PC-9 (cell line): ENCODE measurements around the gene LRIG3. TPM values are rescaled to one million over a fixed set of nuclear protein-coding genes. Genes with fewer than 3 reads are reported as not detected.

Experiments used
- BruUV-seq: library from RNA; stranded (reverse); fragments of 400-500 nt; replicated peaks from 2 replicates; lab custom pipeline; 2021; lab: Mats Ljungman, UMichigan
- CTCF ChIA-PET: fragments of 300-600 bp; sonication (Branson Sonifier 250); formaldehyde crosslinking; loops from one replicate; lab custom pipeline; 2022; ENCODE audit warnings: antibody characterized with exemption; lab: Charles Lee
- POLR2A ChIA-PET: fragments of 300-600 bp; sonication (Branson Sonifier 250); formaldehyde crosslinking; loops from one replicate; lab custom pipeline; 2022; ENCODE audit warnings: antibody characterized with exemption; ENCODE audit not compliant: unreplicated experiment; lab: Charles Lee
- DNase-seq, 2 experiments: peaks; one replicate each; pipeline versions ENCODE4 v3.0.0 to v3.0.0-alpha.2; 2015 to 2022; ENCODE audit warnings: mixed read lengths in 1 of 2
- H2AFZ ChIP-seq: fragments of 200-600 bp; sonication (generic); 2 replicates; pipeline ENCODE4 v1.8.1; 2017; ENCODE audit warnings: antibody characterized with exemption
- H3F3A ChIP-seq: fragments of 200-600 bp; sonication (generic); 2 replicates; pipeline ENCODE4 v1.8.1; 2017; ENCODE audit warnings: antibody characterized with exemption, mild to moderate bottlenecking, low read depth; ENCODE audit not compliant: insufficient read depth
- H3K27ac ChIP-seq: fragments of 200-600 bp; sonication (generic); 2 replicates; pipeline ENCODE4 v1.6.1; 2016; ENCODE audit warnings: mixed run types
- H3K27me3 ChIP-seq: fragments of 200-600 bp; sonication (generic); 2 replicates; pipeline ENCODE4 v1.6.1; 2016; ENCODE audit warnings: low read depth, mixed run types; ENCODE audit not compliant: insufficient read depth
- H3K36me3 ChIP-seq: fragments of 200-600 bp; sonication (generic); 2 replicates; pipeline ENCODE4 v1.6.1; 2016; ENCODE audit warnings: low read depth, mixed run types
- H3K4me1 ChIP-seq: fragments of 200-600 bp; sonication (generic); replicated peaks from 2 replicates; pipeline ENCODE4 v1.6.1; 2016; ENCODE audit warnings: mixed run types; ENCODE audit not compliant: insufficient read depth
- H3K4me2 ChIP-seq: fragments of 200-600 bp; sonication (generic); 2 replicates; pipeline ENCODE4 v1.6.1; 2017; ENCODE audit warnings: mixed run types
- H3K4me3 ChIP-seq: fragments of 200-600 bp; sonication (generic); 2 replicates; pipeline ENCODE4 v1.6.1; 2016; ENCODE audit warnings: mixed run types
- H3K79me2 ChIP-seq: fragments of 200-600 bp; sonication (generic); 2 replicates; pipeline ENCODE4 v1.6.1; 2017; ENCODE audit warnings: low read depth, mixed run types
- H3K9me2 ChIP-seq: fragments of 200-600 bp; sonication (generic); 2 replicates; pipeline ENCODE4 v1.8.1; 2017; ENCODE audit warnings: mild to moderate bottlenecking; ENCODE audit not compliant: insufficient read depth
- H3K9me3 ChIP-seq: fragments of 200-600 bp; sonication (generic); 2 replicates; pipeline ENCODE4 v1.8.1; 2016; ENCODE audit warnings: low read depth; ENCODE audit not compliant: insufficient read depth
- H4K20me1 ChIP-seq: fragments of 200-600 bp; sonication (generic); 2 replicates; pipeline ENCODE4 v1.8.1; 2017; ENCODE audit not compliant: insufficient read depth
- CTCF ChIP-seq: fragments of 200-600 bp; sonication (generic); conservative IDR thresholded peaks from 2 replicates; pipeline ENCODE4 v1.6.1; 2017; ENCODE audit warnings: mixed run types, antibody characterized with exemption, mild to moderate bottlenecking, moderate library complexity
- EZH2 ChIP-seq: fragments of 200-600 bp; sonication (generic); IDR thresholded peaks from 2 replicates; pipeline ENCODE4 v1.8.0; 2017; ENCODE audit warnings: antibody characterized with exemption, low read depth
- intact Hi-C: fragments of 100-400 bp; cut with micrococcal nuclease; formaldehyde crosslinking; loops from one replicate; pipeline ENCODE4 v1.10.0; 2022; ENCODE audit not compliant: unreplicated experiment
- total RNA-seq: library from RNA; stranded (reverse); gene quantifications from 2 replicates; pipeline ENCODE4 v1.2.3, GENCODE V29; 2021

The LRIG3 gene
- total RNA-seq, 1 experiment from 2014 or later, result 10.6 TPM

DNA sequence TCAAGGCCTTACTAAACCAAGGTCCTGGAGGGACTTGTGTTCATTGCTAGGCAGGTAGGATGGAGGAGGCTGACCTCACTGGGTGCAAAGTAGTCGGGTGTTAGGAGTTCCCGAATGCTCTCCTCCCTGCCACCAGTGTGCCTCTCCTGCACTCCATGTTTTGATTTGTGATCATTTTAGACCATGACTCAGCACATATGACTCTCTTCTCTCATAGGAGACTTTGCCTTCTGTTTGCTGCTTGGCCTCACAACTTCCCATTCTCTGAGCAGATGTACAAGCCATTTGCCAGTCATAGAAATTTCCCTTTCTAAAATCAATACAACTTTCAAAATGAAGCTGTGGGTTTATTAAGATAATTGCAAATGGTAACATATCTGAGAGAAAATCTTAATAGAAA lies 46.6 kb upstream of the LRIG3 start:
- intact Hi-C loops, result no loop called here
- Histone ChIP-seq H3K4me1 (no peaks in the 10 kb centered on the region), H3K4me2 (no peak overlapping the region), H3K9me2 (no peaks in the 10 kb centered on the region), H3K4me3 (no peak overlapping the region), H3K27ac (no peak overlapping the region), H3K27me3 (no peaks in the 10 kb centered on the region), H4K20me1 (no peaks in the 10 kb centered on the region), H3K36me3 (no peaks in the 10 kb centered on the region), H2AFZ (peak overlapping the region; percentile 52; the same call in 1 of the 2 replicates), H3F3A (no peaks in the 10 kb centered on the region), H3K79me2 (no peaks in the 10 kb centered on the region), H3K9me3 (no peaks in the 10 kb centered on the region)
- ChIA-PET CTCF (no interaction called here), POLR2A (no interaction called here)
- TF ChIP-seq CTCF, result no peak
- no peak for TF ChIP-seq EZH2
- BruUV-seq, result no TSS peak
- DNase-seq, result no peak

- ChIA-PET CTCF (no interaction called here), POLR2A (no interaction called here)
- no peak overlapping the region for H3K27ac ChIP-seq
- no peak for DNase-seq
- no peak overlapping the region for H3K4me2 ChIP-seq
- H3K9me2 ChIP-seq, result no peaks in the 10 kb centered on the region
- no peaks in the 10 kb centered on the region for H4K20me1 ChIP-seq
- H3F3A ChIP-seq, result no peaks in the 10 kb centered on the region
- no TSS peak for BruUV-seq
- H3K36me3 ChIP-seq, result no peaks in the 10 kb centered on the region
- peaks cover 1% of the 10 kb centered on the region; the same call in 1 of the 2 replicates for H3K9me3 ChIP-seq
- H3K27me3 ChIP-seq, result no peaks in the 10 kb centered on the region
- no peaks in the 10 kb centered on the region for H3K79me2 ChIP-seq
- TF ChIP-seq CTCF (no peak), EZH2 (no peak)
- no peaks in the 10 kb centered on the region for H3K4me1 ChIP-seq
- no peak overlapping the region for H2AFZ ChIP-seq
- H3K4me3 ChIP-seq, result no peak overlapping the region
- intact Hi-C loops, result no loop called here
Observed at GRCh38 chr12:58965568-58965967, 45.3 kb upstream of the LRIG3 start.

DNA sequence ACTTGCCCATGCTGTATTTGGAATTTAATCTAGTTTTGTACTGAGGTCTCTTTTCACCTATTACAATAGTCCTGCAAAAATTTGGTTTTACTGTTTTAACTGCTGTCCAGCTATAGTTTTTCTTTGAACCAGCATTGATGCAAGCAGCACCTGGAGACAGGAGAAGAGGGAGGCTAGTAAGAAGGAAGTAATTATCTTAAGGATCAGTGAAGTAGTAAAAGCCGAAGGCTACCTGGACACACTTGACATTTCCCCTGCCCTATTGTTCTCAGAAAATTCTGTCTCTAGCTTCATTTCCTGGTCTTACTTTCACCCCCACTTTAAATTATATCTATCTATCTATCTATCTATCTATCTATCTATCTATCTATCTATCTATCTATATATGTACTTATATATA lies 43.5 kb upstream of the LRIG3 start:
- H3K4me2 ChIP-seq, result no peak overlapping the region
- no peaks in the 10 kb centered on the region for H3K4me1 ChIP-seq
- no peak overlapping the region for H2AFZ ChIP-seq
- CTCF ChIA-PET, result no interaction called here
- intact Hi-C loops, result no loop called here
- no peak for DNase-seq
- H4K20me1 ChIP-seq, result no peaks in the 10 kb centered on the region
- POLR2A ChIA-PET, result no interaction called here
- H3K9me3 ChIP-seq, result peaks cover 3% of the 10 kb centered on the region; the same call in 1 of the 2 replicates
- no peaks in the 10 kb centered on the region for H3K36me3 ChIP-seq
- no peaks in the 10 kb centered on the region for H3K9me2 ChIP-seq
- no peaks in the 10 kb centered on the region for H3K27me3 ChIP-seq
- no peak overlapping the region for H3K27ac ChIP-seq
- TF ChIP-seq CTCF (no peak), EZH2 (no peak)
- no peak overlapping the region for H3K4me3 ChIP-seq
- H3K79me2 ChIP-seq, result no peaks in the 10 kb centered on the region
- no peaks in the 10 kb centered on the region for H3F3A ChIP-seq
- BruUV-seq, result no TSS peak
